Astrocyte (in vitro differentiated cells and primary cell): ENCODE measurements around the gene GJD2. TPM values are rescaled to one million over a fixed set of nuclear protein-coding genes. Genes with fewer than 3 reads are reported as not detected.
A peak's percentile ranks its signal among the peaks of the same experiment; 100 is the strongest.

Experiments
- DNase-seq: peaks from one replicate; pipeline ENCODE4 v3.0.0-alpha.2; 2010; ENCODE audit warnings: low read depth
- FAIRE-seq: peaks from 2 replicates; lab custom pipeline; 2011; peaks lifted over from hg19 to GRCh38; lab: Jason Lieb, UNC
- H2AFZ ChIP-seq: 2 replicates; pipeline ENCODE4 v1.6.0; 2012; ENCODE audit warnings: low read depth, low read length, inconsistent platforms
- H3K27ac ChIP-seq: 2 replicates; pipeline ENCODE4 v1.5.1; 2011; ENCODE audit warnings: low read depth, low read length, inconsistent platforms
- H3K27me3 ChIP-seq: 2 replicates; pipeline ENCODE4 v1.6.0; 2011; ENCODE audit warnings: low read length, inconsistent platforms; ENCODE audit not compliant: insufficient read depth
- H3K36me3 ChIP-seq: 2 replicates; pipeline ENCODE4 v1.5.1; 2011; ENCODE audit warnings: low read length, inconsistent platforms; ENCODE audit not compliant: insufficient read depth
- H3K4me1 ChIP-seq: 2 replicates; pipeline ENCODE4 v1.5.1; 2011; ENCODE audit warnings: low read length, inconsistent platforms; ENCODE audit not compliant: insufficient read depth
- H3K4me2 ChIP-seq: 2 replicates; pipeline ENCODE4 v1.6.0; 2012; ENCODE audit warnings: low read length, inconsistent platforms
- H3K4me3 ChIP-seq: 2 replicates; pipeline ENCODE4 v1.5.1; 2011; ENCODE audit warnings: low read depth, mild to moderate bottlenecking, low read length, inconsistent platforms; ENCODE audit not compliant: insufficient read depth
- H3K79me2 ChIP-seq: 2 replicates; pipeline ENCODE4 v1.6.0; 2012; ENCODE audit warnings: mild to moderate bottlenecking, low read length, inconsistent platforms; ENCODE audit not compliant: insufficient read depth
- H3K9ac ChIP-seq: 2 replicates; pipeline ENCODE4 v1.6.0; 2012; ENCODE audit warnings: mild to moderate bottlenecking, low read length, inconsistent platforms
- H3K9me3 ChIP-seq: 2 replicates; pipeline ENCODE4 v1.5.1; 2012; ENCODE audit warnings: low read depth, mild to moderate bottlenecking, low read length, inconsistent platforms; ENCODE audit not compliant: insufficient read depth
- H4K20me1 ChIP-seq: 2 replicates; pipeline ENCODE4 v1.6.0; 2012; ENCODE audit warnings: low read length, inconsistent platforms; ENCODE audit not compliant: insufficient read depth
- H3K27ac Mint-ChIP-seq: one replicate; pipeline ENCODE4 v1.8.0; 2021; ENCODE audit warnings: mild to moderate bottlenecking, mixed read lengths; ENCODE audit not compliant: unreplicated experiment
- H3K27me3 Mint-ChIP-seq: one replicate; pipeline ENCODE4 v1.8.0; 2021; ENCODE audit warnings: low read depth, mixed read lengths; ENCODE audit not compliant: unreplicated experiment
- H3K36me3 Mint-ChIP-seq: one replicate; pipeline ENCODE4 v1.8.0; 2021; ENCODE audit warnings: low read depth, mixed read lengths; ENCODE audit not compliant: unreplicated experiment
- H3K4me1 Mint-ChIP-seq: one replicate; pipeline ENCODE4 v1.8.0; 2021; ENCODE audit warnings: low read depth, mixed read lengths; ENCODE audit not compliant: unreplicated experiment
- H3K4me3 Mint-ChIP-seq: one replicate; pipeline ENCODE4 v1.8.0; 2021; ENCODE audit warnings: mild to moderate bottlenecking, moderate library complexity, mixed read lengths; ENCODE audit not compliant: unreplicated experiment
- H3K9me3 Mint-ChIP-seq: one replicate; pipeline ENCODE4 v1.8.0; 2021; ENCODE audit warnings: mild to moderate bottlenecking, mixed read lengths; ENCODE audit not compliant: unreplicated experiment
- CTCF ChIP-seq: IDR thresholded peaks from 2 replicates; pipeline ENCODE4 v1.5.1; 2011; ENCODE audit warnings: low read depth, mild to moderate bottlenecking, inconsistent platforms, low read length, moderate library complexity; ENCODE audit not compliant: insufficient read depth
- EZH2 ChIP-seq: IDR thresholded peaks from 2 replicates; pipeline ENCODE4 v1.6.1; 2012; ENCODE audit warnings: mild to moderate bottlenecking, low read length, inconsistent platforms; ENCODE audit not compliant: insufficient read depth
- total RNA-seq: library from RNA; stranded (reverse); gene quantifications from 2 replicates; pipeline ENCODE4 v1.2.1, GENCODE V29; 2021

The GJD2 gene
- total RNA-seq, 1 donor from 2014 or later, result 1.00 TPM

GRCh38 chr15:34799149-34800101 is 44.6 kb upstream of the GJD2 start:
- H3K36me3 ChIP-seq, result no peaks in the 10 kb centered on the region
- H3K4me1 ChIP-seq, result peaks cover 3% of the 10 kb centered on the region
- peaks cover 16% of the 10 kb centered on the region for H3K27me3 ChIP-seq
- no peak overlapping the region for H3K27ac ChIP-seq
- FAIRE-seq, result no peak
- Mint-ChIP-seq H3K27ac (peak overlapping the region; percentile 95), H3K9me3 (no peaks in the 10 kb centered on the region), H3K4me1 (peaks cover 31% of the 10 kb centered on the region), H3K4me3 (peak overlapping the region; percentile 62), H3K36me3 (peaks cover under 1% of the 10 kb centered on the region), H3K27me3 (no peaks in the 10 kb centered on the region)
- H3K79me2 ChIP-seq, result no peaks in the 10 kb centered on the region
- no peak for DNase-seq
- no peaks in the 10 kb centered on the region for H3K9me3 ChIP-seq
- TF ChIP-seq EZH2, result no peak
- TF ChIP-seq CTCF, result no peak
- H3K4me3 ChIP-seq, result no peak overlapping the region
- H2AFZ ChIP-seq, result no peak overlapping the region
- no peak overlapping the region for H3K4me2 ChIP-seq
- H3K9ac ChIP-seq, result no peak overlapping the region
- H4K20me1 ChIP-seq, result no peaks in the 10 kb centered on the region

- Histone ChIP-seq H4K20me1 (no peaks in the 10 kb centered on the region), H3K79me2 (no peaks in the 10 kb centered on the region), H3K9ac (no peak overlapping the region), H2AFZ (no peak overlapping the region), H3K27ac (no peak overlapping the region), H3K9me3 (no peaks in the 10 kb centered on the region), H3K4me1 (peaks cover 3% of the 10 kb centered on the region), H3K4me2 (no peak overlapping the region), H3K4me3 (no peak overlapping the region), H3K27me3 (peaks cover 32% of the 10 kb centered on the region), H3K36me3 (no peaks in the 10 kb centered on the region)
- DNase-seq (no peak), FAIRE-seq (no peak)
- Mint-ChIP-seq H3K36me3 (peaks cover 11% of the 10 kb centered on the region), H3K9me3 (no peaks in the 10 kb centered on the region), H3K4me3 (no peak overlapping the region), H3K4me1 (peaks cover 41% of the 10 kb centered on the region), H3K27me3 (no peaks in the 10 kb centered on the region), H3K27ac (no peak overlapping the region)
- no peak for TF ChIP-seq EZH2
- TF ChIP-seq CTCF, result no peak
Observed at GRCh38 chr15:34796847-34797435, 42.1 kb upstream of the GJD2 start.
